Inferior parietal cortex (tissue), 1 donor: ENCODE measurements around the gene POTEI.
"Not testable (repeated sequence)": the region's sequence is repeated elsewhere in the genome, so short reads cannot be mapped to it uniquely, and the experiment has no call there.

Experiments used
- DNase-seq: peaks from one replicate; pipeline ENCODE4 v3.0.0-alpha.2; 2016; ENCODE audit errors: extremely low spot score

POTEI gene

DNA sequence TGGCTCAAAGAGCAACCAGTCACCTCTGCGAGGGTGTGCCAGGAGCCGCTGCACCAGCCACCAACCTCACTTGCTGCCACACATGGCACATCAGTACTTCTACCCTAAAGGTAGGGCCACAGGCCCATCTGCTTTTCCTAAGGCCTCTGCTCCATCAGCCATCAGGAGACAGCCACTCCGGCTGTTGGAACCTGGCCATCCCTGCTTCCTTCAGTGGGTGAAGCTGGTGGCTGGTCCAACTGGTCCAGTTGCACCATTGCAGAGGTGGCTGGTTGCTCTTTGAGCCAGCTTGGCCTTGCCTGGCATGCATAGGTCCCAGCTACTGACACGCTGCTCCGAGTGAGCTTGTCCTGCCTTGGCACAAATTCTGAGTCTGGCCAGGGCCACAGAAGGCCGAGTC is 53.7 kb downstream of the POTEI start:
- not testable (repeated sequence) for DNase-seq

DNA sequence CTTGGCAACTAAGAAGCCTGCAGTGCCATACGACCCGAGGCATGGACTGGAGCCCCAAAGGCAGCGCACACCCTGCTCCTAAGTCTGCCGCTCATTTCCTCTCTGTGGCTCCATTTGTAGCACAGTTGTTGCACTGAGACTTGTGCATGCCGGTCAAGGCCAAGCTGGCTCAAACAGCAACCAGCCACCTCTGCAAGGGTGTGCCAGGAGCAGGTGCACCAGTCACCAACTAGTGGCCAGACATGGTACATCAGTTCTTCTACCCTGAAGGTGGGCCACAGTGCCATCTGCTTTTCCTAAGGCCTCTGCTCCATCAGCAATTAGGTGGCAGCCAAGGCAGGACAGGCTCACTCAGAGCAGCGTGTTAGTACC is 54.4 kb downstream of the POTEI start:
- not testable (repeated sequence) for DNase-seq

DNA sequence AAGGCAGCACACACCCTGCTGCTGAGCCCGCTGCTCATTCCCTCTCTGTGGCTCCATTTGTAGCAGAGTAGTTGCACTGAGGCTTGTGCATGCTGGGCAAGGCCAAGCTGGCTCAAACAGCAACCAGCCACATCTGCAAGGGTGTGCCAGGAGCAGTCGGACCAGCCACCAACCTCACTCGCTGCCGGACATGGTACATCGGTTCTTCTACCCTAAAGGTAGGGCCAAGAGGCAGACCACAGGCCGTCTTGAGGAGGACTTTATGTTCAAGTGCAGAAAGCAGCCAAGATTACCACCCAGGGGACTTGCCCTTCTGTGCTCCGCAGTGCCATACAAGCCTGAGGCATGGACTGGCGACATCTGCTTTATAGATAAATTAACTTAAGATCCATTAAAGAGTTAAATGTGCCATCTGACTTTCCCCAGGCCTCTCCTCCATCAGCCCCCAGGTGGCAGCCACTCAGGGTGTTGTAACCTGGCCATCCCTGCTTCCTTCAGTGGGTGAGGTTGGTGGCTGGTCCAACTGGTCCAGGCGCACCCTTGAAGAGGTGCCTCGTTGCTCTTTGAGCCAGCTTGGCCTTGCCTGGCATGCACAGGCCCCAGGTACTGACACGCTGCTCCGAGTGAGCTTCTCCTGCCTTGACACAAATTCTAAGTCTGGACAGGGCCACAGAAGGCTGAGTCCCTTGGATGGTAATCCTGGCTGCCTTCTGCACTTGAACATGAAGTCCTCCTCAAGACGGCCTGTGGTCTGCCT is 55.0 kb downstream of the POTEI start:
- DNase-seq, result not testable (repeated sequence)

DNA sequence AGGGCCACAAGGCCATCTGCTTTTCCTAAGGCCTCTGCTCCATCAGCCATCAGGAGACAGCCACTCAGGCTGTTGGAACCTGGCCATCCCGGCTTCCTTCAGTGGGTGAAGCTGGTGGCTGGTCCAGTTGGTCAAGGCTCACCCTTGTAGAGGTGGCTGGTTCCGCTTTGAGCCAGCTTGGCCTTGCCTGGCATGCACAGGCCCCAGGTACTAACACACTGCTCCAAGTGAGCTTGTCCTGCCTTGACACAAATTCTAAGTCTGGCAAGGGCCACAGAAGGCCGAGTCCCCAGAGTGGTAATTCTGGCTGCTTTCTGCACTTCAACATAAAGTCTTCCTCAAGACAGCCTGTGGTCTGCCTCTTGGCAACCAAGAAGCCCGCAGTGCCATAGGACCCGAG is 56.2 kb downstream of the POTEI start:
- DNase-seq, result not testable (repeated sequence)

DNA sequence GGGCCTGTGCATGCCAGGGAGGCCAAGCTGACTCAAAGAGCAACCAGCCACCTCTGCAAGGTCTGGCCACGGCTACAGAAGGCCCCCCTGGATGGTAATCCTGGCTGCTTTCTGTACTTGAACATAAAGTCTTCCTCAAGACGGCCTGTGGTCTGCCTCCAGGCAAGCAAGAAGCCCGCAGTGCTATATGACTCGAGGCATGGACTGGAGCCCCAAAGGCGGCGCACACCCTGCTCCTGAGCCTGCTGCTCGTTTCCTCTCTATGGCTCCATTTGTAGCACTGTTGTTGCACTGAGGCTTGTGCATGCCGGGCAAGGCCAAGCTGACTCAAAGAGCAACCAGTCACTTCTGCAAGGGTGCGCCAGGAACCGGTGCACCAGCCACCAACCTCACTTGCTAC is 57.3 kb downstream of the POTEI start:
- not testable (repeated sequence) for DNase-seq

DNA sequence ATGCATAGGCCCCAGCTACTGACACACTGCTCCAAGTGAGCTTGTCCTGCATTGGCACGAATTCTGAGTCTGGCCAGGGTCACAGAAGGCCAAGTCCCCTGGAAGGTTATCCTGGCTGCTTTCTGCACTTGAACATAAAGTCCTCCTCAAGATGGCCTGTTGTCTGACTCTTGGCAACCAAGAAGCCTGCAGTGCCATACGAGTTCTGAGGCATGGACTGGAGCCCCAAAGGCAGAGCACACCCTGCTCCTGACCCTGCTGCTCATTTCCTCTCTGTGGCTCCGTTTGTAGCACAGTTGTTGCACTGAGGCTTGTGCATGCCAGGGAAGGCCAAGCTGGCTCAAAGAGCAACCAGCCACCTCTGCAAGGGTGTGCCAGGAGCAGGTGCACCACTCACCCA is 57.9 kb downstream of the POTEI start:
- DNase-seq, result not testable (repeated sequence)

DNA sequence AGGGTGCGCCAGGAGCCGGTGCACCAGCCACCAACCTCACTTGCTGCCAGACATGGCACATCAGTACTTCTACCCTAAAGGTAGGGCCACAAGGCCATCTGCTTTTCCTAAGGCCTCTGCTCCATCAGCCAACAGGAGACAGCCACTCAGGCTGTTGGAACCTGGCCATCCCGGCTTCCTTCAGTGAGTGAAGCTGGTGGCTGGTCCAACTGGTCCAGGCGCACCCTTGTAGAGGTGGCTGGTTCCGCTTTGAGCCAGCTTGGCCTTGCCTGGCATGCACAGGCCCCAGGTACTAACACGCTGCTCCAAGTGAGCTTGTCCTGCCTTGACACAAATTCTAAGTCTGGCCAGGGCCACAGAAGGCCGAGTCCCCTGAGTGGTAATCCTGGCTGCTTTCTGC is 58.8 kb downstream of the POTEI start:
- DNase-seq, result not testable (repeated sequence)

DNA sequence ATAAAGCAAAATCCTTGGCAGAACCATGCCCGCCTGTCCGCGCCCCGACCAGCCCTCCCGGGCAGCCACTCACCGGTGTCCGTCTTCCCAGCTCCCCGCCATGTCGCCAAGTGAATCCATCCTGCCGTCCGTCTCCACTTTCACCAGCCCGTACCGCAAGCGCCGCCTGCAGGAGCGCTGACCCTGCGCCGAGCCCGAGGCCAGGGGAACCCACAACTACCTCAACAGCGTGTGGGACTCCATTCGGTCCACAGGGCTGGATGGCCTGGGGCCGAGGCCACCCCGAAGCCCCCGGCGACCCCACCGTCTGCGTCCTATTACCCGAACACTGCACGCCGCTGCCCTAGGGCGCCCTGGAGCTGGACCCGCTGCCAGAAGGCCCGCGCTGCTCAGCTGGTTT is 81.5 kb downstream of the POTEI start:
- peak; percentile 15 for DNase-seq

DNA sequence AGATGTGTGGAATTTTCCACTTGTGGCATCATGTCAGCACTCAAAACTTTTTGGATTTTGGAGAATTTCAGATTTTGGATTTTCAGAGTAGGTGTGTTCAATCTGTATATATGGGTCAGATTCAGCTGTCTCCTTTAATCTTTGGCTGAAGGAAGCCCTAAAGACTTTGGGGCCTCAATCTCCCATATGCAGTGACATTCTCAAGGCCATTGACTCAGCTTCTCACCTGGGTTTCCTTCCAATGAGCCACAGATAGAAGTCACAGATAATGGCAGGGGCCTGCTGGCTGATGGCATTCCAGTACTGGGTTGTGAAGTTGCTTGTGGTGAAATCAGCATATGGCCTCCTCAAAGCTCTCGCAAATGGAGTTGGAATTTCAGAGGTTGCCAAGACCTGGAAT is 90.3 kb downstream of the POTEI start:
- not testable (repeated sequence) for DNase-seq

DNA sequence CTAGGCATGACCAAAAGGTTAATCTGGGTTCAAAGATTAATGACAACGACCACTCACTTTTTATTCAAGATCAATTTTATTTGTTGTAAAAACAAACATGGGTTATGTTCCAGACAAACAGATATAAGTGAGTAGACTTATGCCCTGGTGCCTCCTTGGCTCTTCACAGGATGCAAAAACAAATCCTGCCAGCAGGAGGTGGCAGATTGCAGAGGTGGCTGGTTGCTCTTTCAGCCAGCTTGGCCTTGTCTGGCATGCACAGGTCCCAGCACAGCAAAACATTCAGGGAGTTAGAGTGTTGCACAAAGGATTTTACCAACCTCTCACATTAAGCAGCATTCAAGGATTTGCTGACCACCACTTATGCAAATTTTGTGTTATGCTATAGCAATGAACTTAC is 92.4 kb downstream of the POTEI start:
- DNase-seq, result not testable (repeated sequence)
